Activated CD4-positive, alpha-beta memory T cell treated with anti-CD3 and anti-CD28 coated beads, Interleukin-2, amount 10 ng/mL, durations not matched to agents 7 days and 5 days (primary cell): ENCODE measurements around the gene IER3. TPM values are rescaled to one million over a fixed set of nuclear protein-coding genes. Genes with fewer than 3 reads are reported as not detected.
"Not testable (repeated sequence)": the region's sequence is repeated elsewhere in the genome, so short reads cannot be mapped to it uniquely, and the experiment has no call there.

Experiments used
- CTCF ChIA-PET: fragments of 350-600 bp; sonication (Branson Sonifier 250); formaldehyde crosslinking; loops from one replicate; lab custom pipeline; 2021; ENCODE audit warnings: antibody characterized with exemption, inconsistent platforms; lab: Charles Lee
- POLR2A ChIA-PET: fragments of 350-600 bp; sonication (Branson Sonifier 250); formaldehyde crosslinking; loops from one replicate; lab custom pipeline; 2021; ENCODE audit warnings: antibody characterized with exemption; lab: Charles Lee
- DNase-seq: peaks from one replicate; pipeline ENCODE4 v3.0.0-alpha.2; 2020
- H3K27ac Mint-ChIP-seq: one replicate; pipeline ENCODE4 v1.8.0; 2021; ENCODE audit warnings: mild to moderate bottlenecking, mixed read lengths
- H3K27me3 Mint-ChIP-seq: one replicate; pipeline ENCODE4 v1.8.0; 2021; ENCODE audit warnings: mixed read lengths
- H3K36me3 Mint-ChIP-seq: one replicate; pipeline ENCODE4 v1.8.0; 2021; ENCODE audit warnings: low read depth, mixed read lengths
- H3K4me1 Mint-ChIP-seq: one replicate; pipeline ENCODE4 v1.8.0; 2021; ENCODE audit warnings: mixed read lengths
- H3K4me3 Mint-ChIP-seq: one replicate; pipeline ENCODE4 v1.8.0; 2021; ENCODE audit warnings: mild to moderate bottlenecking, mixed read lengths
- H3K9me3 Mint-ChIP-seq: one replicate; pipeline ENCODE4 v1.8.0; 2021; ENCODE audit warnings: mixed read lengths
- total RNA-seq, 2 experiments: library from RNA; stranded (reverse); gene quantifications; one replicate each; pipeline ENCODE4 v1.2.3, GENCODE V29; 2021

IER3 gene
- total RNA-seq, 2 experiments from 2014 or later = 11.2 to 13.1 TPM

- POLR2A ChIA-PET = interaction anchor here (1.0 to 16.4 kb wide), 21 partner anchors 8 to 161 kb away, joined by 3 to 561 read pairs (median 11); partner anchors contain the start of genes ABCF1, DHX16, FLOT1 and MRPS18B
- not testable (repeated sequence) for DNase-seq, H3K27me3 Mint-ChIP-seq, H3K9me3 Mint-ChIP-seq
- Mint-ChIP-seq H3K36me3 (peaks cover 70% of the 10 kb centered on the region), H3K4me1 (peaks cover 59% of the 10 kb centered on the region), H3K27ac (peak overlapping the region; percentile 99), H3K4me3 (peak overlapping the region; percentile 84)
- CTCF ChIA-PET = interaction anchor here (0.6 to 25.8 kb wide), 11 partner anchors 12 to 173 kb away, joined by 3 to 626 read pairs (median 4); partner anchors contain the start of genes DHX16, IER3 and MRPS18B
Measured at GRCh38 chr6:30717845-30718720, 26.3 kb downstream of the IER3 start.

GRCh38 chr6:30717129-30717844, 27.1 kb downstream of the IER3 start, which contains the start of gene MDC1:
MDC1 (minus strand) TSS chr6:30717281; CDS start chr6:30715175, 2,106 bp downstream.
- CTCF ChIA-PET = interaction anchor here (0.6 to 25.8 kb wide), 13 partner anchors 11 to 172 kb away, joined by 3 to 626 read pairs (median 4); partner anchors contain the start of genes DHX16, IER3 and MRPS18B
- Mint-ChIP-seq H3K9me3 (peaks cover 2% of the 10 kb centered on the region), H3K27me3 (no peaks in the 10 kb centered on the region), H3K27ac (peak within 1 kb of the TSS; percentile 99), H3K36me3 (peaks cover 70% of the 10 kb centered on the region), H3K4me1 (peaks cover 62% of the 10 kb centered on the region), H3K4me3 (peak within 1 kb of the TSS; percentile 84)
- POLR2A ChIA-PET = interaction anchor here (0.6 to 16.4 kb wide), 24 partner anchors 9 to 946 kb away, joined by 3 to 561 read pairs (median 4); partner anchors contain the start of genes ABCF1, C6orf136, DHX16 and FLOT1
- DNase-seq = peak; percentile 100

- CTCF ChIA-PET = interaction anchor here (0.7 to 25.8 kb wide), 10 partner anchors 11 to 172 kb away, joined by 3 to 626 read pairs (median 4); partner anchors contain the start of genes DHX16, IER3 and MRPS18B
- Mint-ChIP-seq H3K4me1 (peaks cover 67% of the 10 kb centered on the region), H3K36me3 (peaks cover 70% of the 10 kb centered on the region), H3K9me3 (peaks cover 2% of the 10 kb centered on the region), H3K4me3 (peak overlapping the region; percentile 84), H3K27ac (peak overlapping the region; percentile 99), H3K27me3 (no peaks in the 10 kb centered on the region)
- DNase-seq = no peak
- POLR2A ChIA-PET = interaction anchor here (0.6 to 16.4 kb wide), 22 partner anchors 10 to 946 kb away, joined by 3 to 561 read pairs (median 4); partner anchors contain the start of genes ABCF1, C6orf136, DHX16 and MRPS18B
Measured at GRCh38 chr6:30716879-30717128, 27.5 kb downstream of the IER3 start.

- no peak overlapping the region for H3K27ac Mint-ChIP-seq
- H3K9me3 Mint-ChIP-seq = peaks cover 2% of the 10 kb centered on the region
- no peak for DNase-seq
- POLR2A ChIA-PET = interaction anchor here (0.7 kb wide), 1 partner anchor 99 kb away, joined by 3 read pairs; no protein-coding TSS in a partner anchor
- CTCF ChIA-PET = interaction anchor here (0.7 kb wide), 1 partner anchor 26 kb away, joined by 4 read pairs; no protein-coding TSS in a partner anchor
- no peak overlapping the region for H3K4me3 Mint-ChIP-seq
- H3K27me3 Mint-ChIP-seq = no peaks in the 10 kb centered on the region
- peaks cover 71% of the 10 kb centered on the region for H3K36me3 Mint-ChIP-seq
- peaks cover 74% of the 10 kb centered on the region for H3K4me1 Mint-ChIP-seq
Measured at GRCh38 chr6:30714263-30714662, 30.1 kb downstream of the IER3 start.

GRCh38 chr6:30712441-30712945, 31.9 kb downstream of the IER3 start:
- no peak for DNase-seq
- Mint-ChIP-seq H3K4me3 (no peak overlapping the region), H3K9me3 (peaks cover 2% of the 10 kb centered on the region), H3K27ac (peak overlapping the region; percentile 79), H3K4me1 (peaks cover 63% of the 10 kb centered on the region), H3K27me3 (no peaks in the 10 kb centered on the region), H3K36me3 (peaks cover 77% of the 10 kb centered on the region)
- POLR2A ChIA-PET = interaction anchor here (0.8 to 2.6 kb wide), 12 partner anchors 9 to 97 kb away, joined by 3 to 25 read pairs (median 4); partner anchors contain the start of genes MRPS18B and PPP1R10
- CTCF ChIA-PET = interaction anchor here (0.6 to 2.6 kb wide), 4 partner anchors 10 to 729 kb away, joined by 3 to 15 read pairs (median 6); no protein-coding TSS in a partner anchor

GRCh38 chr6:30711758-30712380, 32.5 kb downstream of the IER3 start:
- DNase-seq = peak; percentile 28
- peaks cover 59% of the 10 kb centered on the region for H3K4me1 Mint-ChIP-seq
- H3K9me3 Mint-ChIP-seq = peaks cover 2% of the 10 kb centered on the region
- POLR2A ChIA-PET = interaction anchor here (0.8 to 2.6 kb wide), 11 partner anchors 10 to 96 kb away, joined by 3 to 25 read pairs (median 3); partner anchors contain the start of genes MRPS18B and PPP1R10
- H3K4me3 Mint-ChIP-seq = peak overlapping the region; percentile 2
- CTCF ChIA-PET = interaction anchor here (1.0 to 2.6 kb wide), 4 partner anchors 10 to 33 kb away, joined by 3 to 15 read pairs (median 6); no protein-coding TSS in a partner anchor
- H3K27ac Mint-ChIP-seq = peak overlapping the region; percentile 79
- no peaks in the 10 kb centered on the region for H3K27me3 Mint-ChIP-seq
- H3K36me3 Mint-ChIP-seq = peaks cover 79% of the 10 kb centered on the region

GRCh38 chr6:30709101-30709868, 35.1 kb downstream of the IER3 start:
- H3K4me1 Mint-ChIP-seq = peaks cover 36% of the 10 kb centered on the region
- ChIA-PET CTCF (interaction anchor here (0.6 to 1.5 kb wide), 2 partner anchors 13 to 64 kb away, joined by 3 to 4 read pairs; no protein-coding TSS in a partner anchor), POLR2A (interaction anchor here (0.6 to 2.3 kb wide), 3 partner anchors 10 to 783 kb away, joined by 3 to 7 read pairs (median 3); partner anchors contain the start of gene TUBB)
- H3K36me3 Mint-ChIP-seq = peaks cover 75% of the 10 kb centered on the region
- no peak overlapping the region for H3K27ac Mint-ChIP-seq
- no peaks in the 10 kb centered on the region for H3K9me3 Mint-ChIP-seq
- H3K4me3 Mint-ChIP-seq = no peak overlapping the region
- DNase-seq = no peak
- no peaks in the 10 kb centered on the region for H3K27me3 Mint-ChIP-seq

GRCh38 chr6:30707281-30707850, 37.0 kb downstream of the IER3 start:
- Mint-ChIP-seq H3K36me3 (peaks cover 76% of the 10 kb centered on the region), H3K27me3 (no peaks in the 10 kb centered on the region), H3K4me1 (peaks cover 20% of the 10 kb centered on the region), H3K27ac (no peak overlapping the region), H3K4me3 (no peak overlapping the region), H3K9me3 (no peaks in the 10 kb centered on the region)
- no peak for DNase-seq
- CTCF ChIA-PET = interaction anchor here (1.8 to 2.5 kb wide), 2 partner anchors 10 to 28 kb away, joined by 5 to 6 read pairs; partner anchors contain the start of gene MDC1
- POLR2A ChIA-PET = interaction anchor here (1.0 to 1.2 kb wide), 2 partner anchors 10 to 15 kb away, joined by 3 to 5 read pairs; partner anchors contain the start of gene MDC1

- POLR2A ChIA-PET = interaction anchor here (0.6 to 2.9 kb wide), 5 partner anchors 10 to 90 kb away, joined by 3 to 16 read pairs (median 4); partner anchors contain the start of gene MDC1
Measured at GRCh38 chr6:30705620-30706019, 38.7 kb downstream of the IER3 start.

GRCh38 chr6:30703821-30704220, 40.5 kb downstream of the IER3 start:
- Mint-ChIP-seq H3K4me1 (peaks cover 2% of the 10 kb centered on the region), H3K4me3 (no peak overlapping the region), H3K9me3 (no peaks in the 10 kb centered on the region), H3K36me3 (peaks cover 68% of the 10 kb centered on the region), H3K27ac (no peak overlapping the region), H3K27me3 (no peaks in the 10 kb centered on the region)
- CTCF ChIA-PET = interaction anchor here (2.2 kb wide), 1 partner anchor 25 kb away, joined by 9 read pairs; no protein-coding TSS in a partner anchor
- POLR2A ChIA-PET = interaction anchor here (0.7 to 2.9 kb wide), 4 partner anchors 14 to 17 kb away, joined by 3 to 16 read pairs (median 5); partner anchors contain the start of gene MDC1
- no peak for DNase-seq

More at GRCh38 chr6:30705620-30706019, 38.7 kb downstream of the IER3 start:
- Mint-ChIP-seq H3K9me3 (no peaks in the 10 kb centered on the region), H3K27ac (no peak overlapping the region), H3K4me3 (no peak overlapping the region), H3K4me1 (peaks cover 3% of the 10 kb centered on the region), H3K36me3 (peaks cover 66% of the 10 kb centered on the region), H3K27me3 (no peaks in the 10 kb centered on the region)
- CTCF ChIA-PET = interaction anchor here (1.8 to 2.5 kb wide), 2 partner anchors 12 to 27 kb away, joined by 5 to 6 read pairs; partner anchors contain the start of gene MDC1
- no peak for DNase-seq
